Nephron progenitor cell (in vitro differentiated cells): ENCODE measurements around the gene COL27A1.

ENCODE experiments used
- DNase-seq: peaks from one replicate; pipeline ENCODE4 v3.0.0; 2021
- H3K27ac Mint-ChIP-seq: 2 replicates; pipeline ENCODE4 v1.8.0; 2021; ENCODE audit warnings: mild to moderate bottlenecking, moderate library complexity, mixed read lengths
- H3K27me3 Mint-ChIP-seq: 2 replicates; pipeline ENCODE4 v1.8.0; 2021; ENCODE audit warnings: mild to moderate bottlenecking, low read depth, mixed read lengths; ENCODE audit not compliant: poor library complexity
- H3K36me3 Mint-ChIP-seq: 2 replicates; pipeline ENCODE4 v1.8.0; 2021; ENCODE audit warnings: low read depth, mixed read lengths
- H3K4me1 Mint-ChIP-seq: 2 replicates; pipeline ENCODE4 v1.8.0; 2021; ENCODE audit warnings: mixed read lengths
- H3K4me3 Mint-ChIP-seq: 2 replicates; pipeline ENCODE4 v1.8.0; 2021; ENCODE audit warnings: mild to moderate bottlenecking, moderate library complexity, mixed read lengths
- H3K9me3 Mint-ChIP-seq: 2 replicates; pipeline ENCODE4 v1.8.0; 2021; ENCODE audit warnings: mild to moderate bottlenecking, moderate library complexity, mixed read lengths
- TF ChIP-seq, protein P1 (sequence below): fragments of 200-600 bp; sonication (generic); IDR thresholded peaks from 2 replicates; pipeline ENCODE4 v1.5.0; 2021; ENCODE audit warnings: antibody characterized with exemption

The COL27A1 gene

DNA sequence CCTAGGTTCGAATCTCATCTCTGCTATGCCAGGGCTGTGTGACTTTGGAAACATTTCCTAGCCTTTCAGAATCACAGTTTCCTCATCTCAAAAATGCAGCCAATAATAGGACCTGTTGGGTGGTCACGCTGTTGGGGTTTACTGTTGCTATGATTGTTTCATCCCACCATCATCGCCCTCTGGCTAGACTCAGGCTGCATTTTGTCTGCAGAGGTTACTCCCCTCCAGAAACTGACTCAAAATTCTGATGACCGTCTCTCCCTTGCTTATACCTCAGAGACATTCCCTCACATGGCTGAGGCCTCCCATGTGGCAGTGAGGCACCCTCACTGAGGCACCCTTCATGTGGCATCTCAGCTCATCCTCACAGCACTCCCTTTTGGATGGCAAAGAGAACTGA lies 61.6 kb downstream of the COL27A1 start:
- no peaks in the 10 kb centered on the region for H3K9me3 Mint-ChIP-seq
- H3K36me3 Mint-ChIP-seq, result peaks cover 14% of the 10 kb centered on the region
- no peaks in the 10 kb centered on the region for H3K27me3 Mint-ChIP-seq
- peaks cover 28% of the 10 kb centered on the region for H3K4me1 Mint-ChIP-seq
- TF ChIP-seq, protein P1, sequence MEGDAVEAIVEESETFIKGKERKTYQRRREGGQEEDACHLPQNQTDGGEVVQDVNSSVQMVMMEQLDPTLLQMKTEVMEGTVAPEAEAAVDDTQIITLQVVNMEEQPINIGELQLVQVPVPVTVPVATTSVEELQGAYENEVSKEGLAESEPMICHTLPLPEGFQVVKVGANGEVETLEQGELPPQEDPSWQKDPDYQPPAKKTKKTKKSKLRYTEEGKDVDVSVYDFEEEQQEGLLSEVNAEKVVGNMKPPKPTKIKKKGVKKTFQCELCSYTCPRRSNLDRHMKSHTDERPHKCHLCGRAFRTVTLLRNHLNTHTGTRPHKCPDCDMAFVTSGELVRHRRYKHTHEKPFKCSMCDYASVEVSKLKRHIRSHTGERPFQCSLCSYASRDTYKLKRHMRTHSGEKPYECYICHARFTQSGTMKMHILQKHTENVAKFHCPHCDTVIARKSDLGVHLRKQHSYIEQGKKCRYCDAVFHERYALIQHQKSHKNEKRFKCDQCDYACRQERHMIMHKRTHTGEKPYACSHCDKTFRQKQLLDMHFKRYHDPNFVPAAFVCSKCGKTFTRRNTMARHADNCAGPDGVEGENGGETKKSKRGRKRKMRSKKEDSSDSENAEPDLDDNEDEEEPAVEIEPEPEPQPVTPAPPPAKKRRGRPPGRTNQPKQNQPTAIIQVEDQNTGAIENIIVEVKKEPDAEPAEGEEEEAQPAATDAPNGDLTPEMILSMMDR, result no peak
- DNase-seq, result no peak
- H3K4me3 Mint-ChIP-seq, result no peak overlapping the region
- no peak overlapping the region for H3K27ac Mint-ChIP-seq

- peak overlapping the region; percentile 48 for H3K27ac Mint-ChIP-seq
- DNase-seq, result no peak
- H3K36me3 Mint-ChIP-seq, result peaks cover 5% of the 10 kb centered on the region
- no peaks in the 10 kb centered on the region for H3K9me3 Mint-ChIP-seq
- TF ChIP-seq, protein P1, result no peak
- no peak overlapping the region for H3K4me3 Mint-ChIP-seq
- H3K27me3 Mint-ChIP-seq, result no peaks in the 10 kb centered on the region
- peaks cover 29% of the 10 kb centered on the region for H3K4me1 Mint-ChIP-seq
Observed at GRCh38 chr9:114218264-114219120, 63.2 kb downstream of the COL27A1 start.

GRCh38 chr9:114220061-114220541 lies 64.8 kb downstream of the COL27A1 start:
- Mint-ChIP-seq H3K36me3 (no peaks in the 10 kb centered on the region), H3K9me3 (no peaks in the 10 kb centered on the region), H3K27ac (no peak overlapping the region), H3K4me1 (peaks cover 37% of the 10 kb centered on the region), H3K4me3 (no peak overlapping the region), H3K27me3 (no peaks in the 10 kb centered on the region)
- DNase-seq, result no peak
- TF ChIP-seq, protein P1, result no peak

DNA sequence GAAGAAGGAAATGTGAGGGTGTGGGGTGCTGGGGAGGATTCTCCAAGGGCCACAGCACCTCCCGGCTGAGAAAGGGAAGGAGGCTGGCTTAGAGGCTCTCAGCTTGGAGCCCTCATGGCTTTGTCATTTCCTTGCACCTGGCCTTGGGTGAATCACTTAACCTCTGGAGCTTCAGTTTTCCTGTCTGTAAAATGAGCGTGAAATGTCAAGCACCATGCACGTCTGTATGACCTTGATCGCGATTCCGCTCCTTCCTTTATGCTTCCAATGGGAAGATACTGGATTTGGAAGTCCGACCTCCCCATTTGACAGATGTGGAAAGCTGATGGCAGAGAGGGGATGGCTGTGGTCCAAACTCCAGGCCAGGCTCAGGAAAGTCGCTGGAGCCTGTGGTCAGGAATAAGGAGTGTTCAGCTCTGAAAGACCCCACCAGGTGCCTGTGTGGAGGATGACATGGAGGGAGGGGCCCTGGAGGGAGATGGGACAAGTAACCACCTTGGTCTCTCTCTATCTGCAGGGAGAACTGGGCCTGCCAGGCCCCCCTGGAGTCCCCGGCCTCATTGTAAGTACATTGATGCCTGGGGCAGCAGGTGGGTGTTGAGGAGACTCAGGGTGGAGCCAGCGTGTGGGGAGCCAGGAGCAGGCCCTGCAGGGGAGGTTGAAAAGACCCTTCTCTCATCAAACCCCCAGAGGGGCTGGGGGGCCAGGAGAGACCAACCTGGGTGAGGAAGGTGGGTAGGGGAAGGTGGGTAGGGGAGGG lies 66.5 kb downstream of the COL27A1 start:
- Mint-ChIP-seq H3K9me3 (no peaks in the 10 kb centered on the region), H3K36me3 (no peaks in the 10 kb centered on the region), H3K27ac (no peak overlapping the region), H3K4me1 (peaks cover 40% of the 10 kb centered on the region), H3K4me3 (no peak overlapping the region), H3K27me3 (no peaks in the 10 kb centered on the region)
- no peak for DNase-seq
- TF ChIP-seq, protein P1, result no peak

GRCh38 chr9:114223564-114224246 lies 68.4 kb downstream of the COL27A1 start:
- TF ChIP-seq, protein P1, result no peak
- H3K36me3 Mint-ChIP-seq, result no peaks in the 10 kb centered on the region
- no peaks in the 10 kb centered on the region for H3K9me3 Mint-ChIP-seq
- peaks cover 51% of the 10 kb centered on the region for H3K4me1 Mint-ChIP-seq
- no peak overlapping the region for H3K27ac Mint-ChIP-seq
- DNase-seq, result no peak
- no peaks in the 10 kb centered on the region for H3K27me3 Mint-ChIP-seq
- H3K4me3 Mint-ChIP-seq, result no peak overlapping the region
